K562 (cell line): Measurements from ENCODE around the gene TSPAN32. TPM values are rescaled to one million over a fixed set of nuclear protein-coding genes. Genes with fewer than 3 reads are reported as not detected.

Source experiments
- DNMT1 ChIP-seq: fragments of 450-650 bp; IDR thresholded peaks from 2 replicates; pipeline ENCODE4 v1.6.1; 2016; ENCODE audit warnings: antibody characterized with exemption, mild to moderate bottlenecking
- ETV5 ChIP-seq: sonication (generic); formaldehyde crosslinking; IDR thresholded peaks from 2 replicates; pipeline ENCODE4 v1.4.0; 2020; ENCODE audit warnings: low read depth, mild to moderate bottlenecking, missing genetic modification reagents
- ETV6 ChIP-seq, 3 experiments: fragments of 150-350 bp in 1 of 3; sonication (generic) in 1 of 3; formaldehyde crosslinking in 1 of 3; IDR thresholded peaks; 2 replicates each; pipeline versions ENCODE4 v1.6.1 to v1.8.0; 2014 to 2022; ENCODE audit warnings: borderline replicate concordance in 2 of 3, low read depth in 2 of 3, antibody characterized with exemption in 1 of 3, low read length in 1 of 3, mild to moderate bottlenecking in 1 of 3, missing genetic modification reagents in 1 of 3
- JUN ChIP-seq, 2 experiments: sonication (generic) in 1 of 2; formaldehyde crosslinking in 1 of 2; IDR thresholded peaks; 2 replicates each; pipeline versions ENCODE4 v1.6.1 to v1.8.0; 2012 to 2022; ENCODE audit warnings: borderline replicate concordance in 2 of 2, mild to moderate bottlenecking in 2 of 2, improper control_type of control experiment in 1 of 2, low read depth in 1 of 2, low read length in 1 of 2, missing genetic modification reagents in 1 of 2
- KDM4B ChIP-seq, 2 experiments: fragments of 450-650 bp in 1 of 2; sonication (generic) in 1 of 2; IDR thresholded peaks; 2 replicates each; pipeline ENCODE4 v1.6.1; 2016 to 2017; ENCODE audit warnings: borderline replicate concordance in 2 of 2, antibody characterized with exemption in 1 of 2, low read depth in 1 of 2, mild to moderate bottlenecking in 1 of 2
- RBM15 ChIP-seq: fragments of 200-400 bp; formaldehyde crosslinking; IDR thresholded peaks from 2 replicates; pipeline ENCODE4 v1.6.1; 2018; ENCODE audit warnings: mild to moderate bottlenecking, low read length, moderate library complexity; ENCODE audit not compliant: insufficient read depth
- TARDBP ChIP-seq: fragments of 450-650 bp; IDR thresholded peaks from 2 replicates; pipeline ENCODE4 v1.6.1; 2016
- ZNF79 ChIP-seq: fragments of 250-450 bp; sonication (Bioruptor Pico); IDR thresholded peaks from 2 replicates; pipeline ENCODE4 v1.4.0; 2020; ENCODE audit warnings: low read depth, mild to moderate bottlenecking, moderate library complexity
- polyA plus RNA-seq, 8 experiments: library from polyadenylated mRNA; depleted of rRNA in 4 of 8; stranded (reverse) in 5 of 8; unstranded in 3 of 8; fragments of >200 nt; fragmentation: Nextera tagmentation in 2 of 8; fragmentation: Illumina TruSeq in 1 of 8; extraction: Ambion mirVana in 2 of 8; extraction: Trizol in 1 of 8; gene quantifications; 2 replicates each; pipeline versions ENCODE4 v1.2.1 to v1.2.3, GENCODE V29; 2011 to 2014; ENCODE audit warnings: inconsistent platforms in 1 of 8, missing spikeins in 1 of 8
- total RNA-seq, 7 experiments: library from RNA; depleted of rRNA in 6 of 7; stranded (reverse); fragments of >200 nt in 6 of 7; fragmentation: Illumina TruSeq in 2 of 7; extraction: Trizol in 2 of 7; gene quantifications; 2 replicates each; pipeline versions ENCODE4 v1.2.1 to v1.2.3, GENCODE V29; 2011 to 2021; ENCODE audit warnings: low replicate concordance in 1 of 7
- TF ChIP-seq, protein P1 (sequence below): fragments of 250-450 bp; sonication (Bioruptor Pico); IDR thresholded peaks from 2 replicates; pipeline ENCODE4 v1.4.0; 2020
- TF ChIP-seq, protein P2 (sequence below): sonication (generic); formaldehyde crosslinking; IDR thresholded peaks from 2 replicates; pipeline ENCODE4 v1.8.1; 2023; ENCODE audit warnings: mild to moderate bottlenecking, missing genetic modification reagents, moderate library complexity

TSPAN32 gene
- total and polyA plus RNA-seq, 9 of the 15 experiments (the other 6 are each of a cell fraction or from before 2014, with no cell fraction given): 0.21 to 7.3 (median 2.6) TPM

DNA sequence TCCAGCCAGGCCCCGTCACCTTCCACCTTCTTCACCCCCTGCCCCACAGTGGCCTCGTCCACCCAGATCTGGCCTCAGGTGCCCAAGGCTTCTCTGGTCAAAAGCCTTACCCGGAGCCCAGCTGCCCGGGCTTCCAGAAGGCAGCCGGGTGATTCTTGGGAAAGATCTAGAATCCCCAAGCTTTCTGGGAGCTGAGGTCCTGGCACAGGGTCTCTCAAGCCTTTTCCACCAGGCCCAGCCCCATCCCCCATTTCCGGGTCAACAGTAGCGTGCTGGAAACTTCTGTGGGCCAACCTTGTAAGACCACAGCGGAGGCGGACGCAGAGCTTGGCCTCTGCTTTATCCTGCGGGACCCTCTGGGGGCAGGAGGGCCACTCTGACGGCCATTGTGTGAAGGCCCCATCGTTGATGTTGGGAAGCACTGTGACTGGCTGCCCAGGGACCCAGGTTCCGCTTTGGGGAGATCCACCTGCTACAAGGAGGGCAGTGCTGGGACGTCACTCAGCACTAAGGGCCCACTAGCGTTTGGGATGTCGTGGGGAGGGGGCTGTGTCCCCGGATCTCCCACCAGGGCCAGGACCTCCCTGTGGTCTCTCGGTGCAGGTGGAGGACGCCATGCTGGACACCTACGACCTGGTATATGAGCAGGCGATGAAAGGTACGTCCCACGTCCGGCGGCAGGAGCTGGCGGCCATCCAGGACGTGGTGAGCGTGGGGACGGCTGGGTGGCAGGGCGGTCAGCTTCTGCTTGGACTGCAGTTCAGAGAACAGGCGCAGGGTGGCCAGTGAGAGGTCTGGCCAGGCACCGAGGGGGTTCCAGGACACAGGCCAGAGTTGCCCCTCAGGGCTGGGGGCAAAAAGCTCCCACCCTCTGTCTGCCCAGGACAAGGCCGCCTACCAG is 11.5 kb downstream of the TSPAN32 start (continued):
- TF ChIP-seq, protein P1, sequence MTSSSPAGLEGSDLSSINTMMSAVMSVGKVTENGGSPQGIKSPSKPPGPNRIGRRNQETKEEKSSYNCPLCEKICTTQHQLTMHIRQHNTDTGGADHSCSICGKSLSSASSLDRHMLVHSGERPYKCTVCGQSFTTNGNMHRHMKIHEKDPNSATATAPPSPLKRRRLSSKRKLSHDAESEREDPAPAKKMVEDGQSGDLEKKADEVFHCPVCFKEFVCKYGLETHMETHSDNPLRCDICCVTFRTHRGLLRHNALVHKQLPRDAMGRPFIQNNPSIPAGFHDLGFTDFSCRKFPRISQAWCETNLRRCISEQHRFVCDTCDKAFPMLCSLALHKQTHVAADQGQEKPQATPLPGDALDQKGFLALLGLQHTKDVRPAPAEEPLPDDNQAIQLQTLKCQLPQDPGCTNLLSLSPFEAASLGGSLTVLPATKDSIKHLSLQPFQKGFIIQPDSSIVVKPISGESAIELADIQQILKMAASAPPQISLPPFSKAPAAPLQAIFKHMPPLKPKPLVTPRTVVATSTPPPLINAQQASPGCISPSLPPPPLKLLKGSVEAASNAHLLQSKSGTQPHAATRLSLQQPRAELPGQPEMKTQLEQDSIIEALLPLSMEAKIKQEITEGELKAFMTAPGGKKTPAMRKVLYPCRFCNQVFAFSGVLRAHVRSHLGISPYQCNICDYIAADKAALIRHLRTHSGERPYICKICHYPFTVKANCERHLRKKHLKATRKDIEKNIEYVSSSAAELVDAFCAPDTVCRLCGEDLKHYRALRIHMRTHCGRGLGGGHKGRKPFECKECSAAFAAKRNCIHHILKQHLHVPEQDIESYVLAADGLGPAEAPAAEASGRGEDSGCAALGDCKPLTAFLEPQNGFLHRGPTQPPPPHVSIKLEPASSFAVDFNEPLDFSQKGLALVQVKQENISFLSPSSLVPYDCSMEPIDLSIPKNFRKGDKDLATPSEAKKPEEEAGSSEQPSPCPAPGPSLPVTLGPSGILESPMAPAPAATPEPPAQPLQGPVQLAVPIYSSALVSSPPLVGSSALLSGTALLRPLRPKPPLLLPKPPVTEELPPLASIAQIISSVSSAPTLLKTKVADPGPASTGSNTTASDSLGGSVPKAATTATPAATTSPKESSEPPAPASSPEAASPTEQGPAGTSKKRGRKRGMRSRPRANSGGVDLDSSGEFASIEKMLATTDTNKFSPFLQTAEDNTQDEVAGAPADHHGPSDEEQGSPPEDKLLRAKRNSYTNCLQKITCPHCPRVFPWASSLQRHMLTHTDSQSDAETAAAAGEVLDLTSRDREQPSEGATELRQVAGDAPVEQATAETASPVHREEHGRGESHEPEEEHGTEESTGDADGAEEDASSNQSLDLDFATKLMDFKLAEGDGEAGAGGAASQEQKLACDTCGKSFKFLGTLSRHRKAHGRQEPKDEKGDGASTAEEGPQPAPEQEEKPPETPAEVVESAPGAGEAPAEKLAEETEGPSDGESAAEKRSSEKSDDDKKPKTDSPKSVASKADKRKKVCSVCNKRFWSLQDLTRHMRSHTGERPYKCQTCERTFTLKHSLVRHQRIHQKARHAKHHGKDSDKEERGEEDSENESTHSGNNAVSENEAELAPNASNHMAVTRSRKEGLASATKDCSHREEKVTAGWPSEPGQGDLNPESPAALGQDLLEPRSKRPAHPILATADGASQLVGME (CRISPR knock-in tag): no peak
- TF ChIP-seq KDM4B (IDR thresholded peaks at IDR 0.05; ENCODE audit: borderline replicate concordance in 2 of 2, low read depth in 1 of 2) (peak in 1 of 2 experiments; percentile 4; a peak in 1 of 4 replicates), TARDBP (no peak), ETV5 (CRISPR knock-in tag) (no peak), ETV6 (IDR thresholded peaks at IDR 0.05; ENCODE audit: borderline replicate concordance in 1 of 2, low read depth in 2 of 2, low read length in 1 of 2) (no peak), ETV6 (CRISPR knock-in tag; IDR thresholded peaks at IDR 0.05; ENCODE audit: borderline replicate concordance) (no peak), DNMT1 (no peak), JUN (IDR thresholded peaks at IDR 0.05; ENCODE audit: borderline replicate concordance, low read depth, low read length) (no peak), JUN (CRISPR knock-in tag; IDR thresholded peaks at IDR 0.05; ENCODE audit: borderline replicate concordance) (no peak), ZNF79 (CRISPR knock-in tag) (no peak), RBM15 (no peak)
- TF ChIP-seq, protein P2, sequence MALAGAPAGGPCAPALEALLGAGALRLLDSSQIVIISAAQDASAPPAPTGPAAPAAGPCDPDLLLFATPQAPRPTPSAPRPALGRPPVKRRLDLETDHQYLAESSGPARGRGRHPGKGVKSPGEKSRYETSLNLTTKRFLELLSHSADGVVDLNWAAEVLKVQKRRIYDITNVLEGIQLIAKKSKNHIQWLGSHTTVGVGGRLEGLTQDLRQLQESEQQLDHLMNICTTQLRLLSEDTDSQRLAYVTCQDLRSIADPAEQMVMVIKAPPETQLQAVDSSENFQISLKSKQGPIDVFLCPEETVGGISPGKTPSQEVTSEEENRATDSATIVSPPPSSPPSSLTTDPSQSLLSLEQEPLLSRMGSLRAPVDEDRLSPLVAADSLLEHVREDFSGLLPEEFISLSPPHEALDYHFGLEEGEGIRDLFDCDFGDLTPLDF: no peak
